OCI-LY3 (cell line): Measurements from ENCODE around the gene SNRPD2.

Experiments used
- H2AFZ ChIP-seq: fragments of 200-600, 300-600 bp; shearing (Covaris generic); 2 replicates; pipeline ENCODE4 v1.6.0; 2014; ENCODE audit warnings: antibody characterized with exemption, low read depth, low read length
- H3K27ac ChIP-seq: fragments of 200-600, 300-600 bp; sonication (generic); 2 replicates; pipeline ENCODE4 v1.5.1; 2014; ENCODE audit warnings: mild to moderate bottlenecking, low read length, moderate library complexity, mixed read lengths
- H3K27me3 ChIP-seq: fragments of 200-600, 300-600 bp; sonication (generic); 2 replicates; pipeline ENCODE4 v1.6.1; 2014; ENCODE audit warnings: low read depth, low read length, mixed read lengths
- H3K36me3 ChIP-seq: fragments of 200-600, 300-600 bp; sonication (generic); replicated peaks from 2 replicates; pipeline ENCODE3; 2014; ENCODE audit warnings: low read depth, low read length, mixed read lengths
- H3K4me1 ChIP-seq: fragments of 300-600, 200-600 bp; sonication (generic); 2 replicates; pipeline ENCODE4 v1.6.1; 2014; ENCODE audit warnings: low read length, mixed read lengths
- H3K4me2 ChIP-seq: fragments of 200-600, 300-600 bp; sonication (generic); 2 replicates; pipeline ENCODE4 v1.6.1; 2014; ENCODE audit warnings: low read length, mixed read lengths
- H3K4me3 ChIP-seq: fragments of 300-600, 200-600 bp; sonication (generic); 2 replicates; pipeline ENCODE4 v1.5.1; 2014; ENCODE audit warnings: antibody characterized with exemption, mild to moderate bottlenecking, low read length, moderate library complexity
- H3K79me2 ChIP-seq: fragments of 300-600, 200-600 bp; shearing (Covaris generic); 2 replicates; pipeline ENCODE4 v1.6.1; 2014; ENCODE audit warnings: mild to moderate bottlenecking, low read length, mixed read lengths
- H3K9ac ChIP-seq: fragments of 300-600, 200-600 bp; shearing (Covaris generic); 2 replicates; pipeline ENCODE4 v1.6.0; 2014; ENCODE audit warnings: mild to moderate bottlenecking, low read length, moderate library complexity
- H3K9me3 ChIP-seq: fragments of 200-600, 300-600 bp; shearing (Covaris generic); 2 replicates; pipeline ENCODE4 v1.6.1; 2014; ENCODE audit warnings: low read length, mixed read lengths; ENCODE audit not compliant: insufficient read depth
- H4K20me1 ChIP-seq: fragments of 200-600, 300-600 bp; sonication (generic); 2 replicates; pipeline ENCODE4 v1.6.1; 2016; ENCODE audit warnings: low read length, mixed read lengths; ENCODE audit not compliant: insufficient read depth
- EZH2phosphoT487 ChIP-seq: fragments of 200-600 bp; shearing (Covaris generic); IDR thresholded peaks from 2 replicates; pipeline ENCODE4 v1.6.1; 2018; ENCODE audit warnings: antibody characterized with exemption, mixed run types, low read depth
- TF ChIP-seq, protein P1 (sequence below): fragments of 200-600, 300-600 bp; sonication (generic); IDR thresholded peaks from 2 replicates; pipeline ENCODE4 v1.5.1; 2014; ENCODE audit warnings: antibody characterized with exemption, low read length, low read depth

The SNRPD2 gene

DNA sequence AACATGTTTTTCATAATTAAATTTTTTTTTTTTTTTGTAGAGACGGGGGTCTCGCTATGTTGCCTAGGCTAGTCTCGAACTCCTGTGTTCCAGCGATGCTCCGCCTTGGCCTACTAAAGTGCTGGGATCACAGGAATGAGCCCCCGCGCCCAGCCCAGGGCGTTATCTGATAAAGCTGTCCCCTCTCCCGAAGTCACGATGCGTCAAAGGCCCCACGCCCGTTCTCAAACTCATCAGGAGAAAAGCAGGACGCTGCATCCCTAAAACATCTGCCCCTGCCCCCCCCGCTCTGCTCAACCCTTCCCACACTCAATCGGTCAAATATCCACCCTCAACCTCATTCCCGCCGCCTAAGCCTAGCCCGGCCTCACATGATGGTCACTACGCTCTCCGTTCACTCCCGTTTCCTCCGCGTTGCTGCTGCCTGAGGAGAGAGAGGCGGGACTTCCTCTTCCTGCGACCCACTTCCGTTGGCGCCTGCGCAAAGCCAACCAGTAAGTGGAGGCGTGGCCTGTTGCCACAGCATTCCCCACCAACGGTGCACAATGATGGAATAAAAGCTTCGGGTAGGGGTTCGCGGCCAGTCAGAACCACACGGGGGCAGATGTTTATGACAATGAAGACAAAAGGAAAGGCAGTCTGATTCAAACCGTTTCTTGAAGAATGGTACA, at the start of gene SNRPD2:
Gene SNRPD2, minus strand, starts transcription at position 438 of the 671 bp plus-strand sequence. Its CDS starts 65 bp downstream, at position 373.
- H3K36me3 ChIP-seq, result peaks cover 39% of the 10 kb centered on the region
- peak within 1 kb of the TSS; percentile 83 for H2AFZ ChIP-seq
- H3K79me2 ChIP-seq, result peaks cover 40% of the 10 kb centered on the region
- peak within 1 kb of the TSS; percentile 76 for H3K4me2 ChIP-seq
- peak within 1 kb of the TSS; percentile 72 for H3K27ac ChIP-seq
- peaks cover 12% of the 10 kb centered on the region for H3K4me1 ChIP-seq
- H3K27me3 ChIP-seq, result no peaks in the 10 kb centered on the region
- peak within 1 kb of the TSS; percentile 87 for H3K4me3 ChIP-seq
- H4K20me1 ChIP-seq, result no peaks in the 10 kb centered on the region
- H3K9ac ChIP-seq, result peak within 1 kb of the TSS; percentile 90
- no peaks in the 10 kb centered on the region for H3K9me3 ChIP-seq
- TF ChIP-seq EZH2phosphoT487, result no peak
- TF ChIP-seq, protein P1, sequence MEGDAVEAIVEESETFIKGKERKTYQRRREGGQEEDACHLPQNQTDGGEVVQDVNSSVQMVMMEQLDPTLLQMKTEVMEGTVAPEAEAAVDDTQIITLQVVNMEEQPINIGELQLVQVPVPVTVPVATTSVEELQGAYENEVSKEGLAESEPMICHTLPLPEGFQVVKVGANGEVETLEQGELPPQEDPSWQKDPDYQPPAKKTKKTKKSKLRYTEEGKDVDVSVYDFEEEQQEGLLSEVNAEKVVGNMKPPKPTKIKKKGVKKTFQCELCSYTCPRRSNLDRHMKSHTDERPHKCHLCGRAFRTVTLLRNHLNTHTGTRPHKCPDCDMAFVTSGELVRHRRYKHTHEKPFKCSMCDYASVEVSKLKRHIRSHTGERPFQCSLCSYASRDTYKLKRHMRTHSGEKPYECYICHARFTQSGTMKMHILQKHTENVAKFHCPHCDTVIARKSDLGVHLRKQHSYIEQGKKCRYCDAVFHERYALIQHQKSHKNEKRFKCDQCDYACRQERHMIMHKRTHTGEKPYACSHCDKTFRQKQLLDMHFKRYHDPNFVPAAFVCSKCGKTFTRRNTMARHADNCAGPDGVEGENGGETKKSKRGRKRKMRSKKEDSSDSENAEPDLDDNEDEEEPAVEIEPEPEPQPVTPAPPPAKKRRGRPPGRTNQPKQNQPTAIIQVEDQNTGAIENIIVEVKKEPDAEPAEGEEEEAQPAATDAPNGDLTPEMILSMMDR, result no peak

DNA sequence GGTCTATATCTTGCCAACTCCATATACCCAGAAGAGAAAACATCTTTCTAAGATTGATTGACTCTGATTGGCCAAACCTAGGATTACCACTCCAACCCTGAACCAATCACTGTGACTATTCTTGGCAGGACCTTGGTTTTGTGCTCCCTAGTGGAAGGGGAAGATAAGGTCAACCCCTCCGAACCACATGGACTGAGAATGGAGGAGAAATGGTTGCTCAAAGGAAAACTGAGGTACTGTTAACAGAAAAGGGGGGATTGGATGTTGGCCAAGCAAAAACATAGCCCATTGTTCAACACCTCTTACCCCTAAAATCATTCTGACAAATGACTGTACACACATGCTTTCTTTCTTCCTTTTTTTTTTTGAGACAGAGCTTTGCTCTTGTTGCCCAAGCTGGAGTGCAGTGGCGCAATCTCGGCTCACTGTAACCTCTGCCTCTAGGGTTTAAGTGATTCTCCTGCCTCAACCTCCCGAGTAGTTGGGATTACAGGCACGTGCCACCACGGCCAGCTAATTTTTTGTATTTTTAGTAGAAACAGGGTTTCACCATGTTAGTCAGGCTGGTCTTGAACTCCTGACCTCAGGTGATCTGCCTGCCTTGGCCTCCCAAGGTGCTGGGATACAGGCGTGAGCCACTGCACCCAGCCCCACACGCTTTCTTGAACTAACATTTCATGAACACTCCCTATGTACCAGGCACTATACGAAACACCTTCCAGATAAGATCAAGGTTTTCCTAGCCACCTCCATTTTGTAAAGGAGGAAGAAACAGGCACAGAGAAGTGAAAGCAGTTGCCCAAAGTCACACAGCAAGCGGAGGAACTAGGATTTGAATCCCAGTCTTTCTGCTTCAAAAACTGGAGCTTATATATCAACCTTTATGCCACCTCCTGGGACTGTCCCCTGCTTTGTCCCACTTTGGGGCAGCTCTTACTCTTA, 48.0 kb upstream of the SNRPD2 start:
- H3K27ac ChIP-seq, result no peak overlapping the region
- H3K9me3 ChIP-seq, result no peaks in the 10 kb centered on the region
- H3K9ac ChIP-seq, result no peak overlapping the region
- no peaks in the 10 kb centered on the region for H3K36me3 ChIP-seq
- H2AFZ ChIP-seq, result no peak overlapping the region
- no peak overlapping the region for H3K4me3 ChIP-seq
- TF ChIP-seq, protein P1, result no peak
- TF ChIP-seq EZH2phosphoT487, result no peak
- no peak overlapping the region for H3K4me2 ChIP-seq
- no peaks in the 10 kb centered on the region for H4K20me1 ChIP-seq
- H3K27me3 ChIP-seq, result peaks cover 6% of the 10 kb centered on the region; the same call in 1 of the 2 replicates
- H3K4me1 ChIP-seq, result no peaks in the 10 kb centered on the region
- H3K79me2 ChIP-seq, result no peaks in the 10 kb centered on the region

DNA sequence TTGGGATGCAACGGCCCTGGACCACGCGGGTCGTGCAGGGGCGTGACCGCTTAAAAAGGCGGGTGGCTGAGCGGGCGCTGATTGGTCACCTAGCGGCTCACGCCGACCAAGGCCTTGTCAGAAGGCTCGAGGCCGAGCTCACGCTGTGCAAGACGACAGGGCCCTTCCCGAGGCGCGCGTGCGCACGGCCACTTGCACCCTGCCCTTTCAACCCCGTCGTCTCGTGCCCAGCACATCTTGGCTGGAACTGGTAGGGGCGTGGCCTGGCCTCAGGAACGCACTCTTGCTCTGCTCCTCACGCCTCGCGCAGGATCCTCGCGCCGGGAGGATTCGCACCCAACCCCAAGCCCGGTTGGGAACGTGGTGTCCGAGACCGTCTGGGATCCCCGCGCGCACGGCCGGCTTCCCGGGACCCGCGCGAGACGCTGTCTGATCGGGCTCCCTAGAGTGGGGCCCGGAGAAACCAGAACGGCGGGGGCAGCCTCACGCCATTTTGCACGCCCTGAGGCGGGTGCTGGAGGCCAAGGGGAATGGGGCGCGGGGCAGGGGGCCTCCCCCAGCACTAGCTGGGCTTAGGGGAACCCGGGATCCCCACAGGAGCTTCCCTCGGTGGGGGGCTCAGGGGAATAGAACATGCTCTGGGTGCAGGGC, 41.5 kb upstream of the SNRPD2 start, which contains the start of gene MEIOSIN:
Gene MEIOSIN, plus strand, starts transcription at position 280 of the 651 bp plus-strand sequence. CDS start 1,938 bp downstream, outside the sequence.
- Histone ChIP-seq H3K9me3 (no peaks in the 10 kb centered on the region), H3K27me3 (no peaks in the 10 kb centered on the region), H3K79me2 (peaks cover 24% of the 10 kb centered on the region), H4K20me1 (no peaks in the 10 kb centered on the region), H2AFZ (no peak within 1 kb of the TSS), H3K36me3 (no peaks in the 10 kb centered on the region), H3K9ac (no peak within 1 kb of the TSS), H3K4me2 (no peak within 1 kb of the TSS), H3K4me1 (peaks cover 6% of the 10 kb centered on the region), H3K4me3 (no peak within 1 kb of the TSS), H3K27ac (no peak within 1 kb of the TSS)
- TF ChIP-seq, protein P1, result no peak
- no peak for TF ChIP-seq EZH2phosphoT487
